Epithelial cell of esophagus (primary cell): ENCODE data around the gene BACE1-AS.

Experiments
- DNase-seq: peaks from one replicate; pipeline ENCODE4 v3.0.0; 2010; ENCODE audit warnings: low read depth
- H3K4me3 ChIP-seq: 2 replicates; pipeline ENCODE4 v1.5.1; 2011; ENCODE audit warnings: mild to moderate bottlenecking, low read length, control low read depth
- TF ChIP-seq, protein P1 (sequence below): IDR thresholded peaks from 2 replicates; pipeline ENCODE4 v1.5.1; 2011; ENCODE audit warnings: low read depth, mild to moderate bottlenecking, low read length, control low read depth, inconsistent platforms; ENCODE audit not compliant: insufficient read depth; ENCODE audit errors: missing control alignments

Gene BACE1-AS

DNA sequence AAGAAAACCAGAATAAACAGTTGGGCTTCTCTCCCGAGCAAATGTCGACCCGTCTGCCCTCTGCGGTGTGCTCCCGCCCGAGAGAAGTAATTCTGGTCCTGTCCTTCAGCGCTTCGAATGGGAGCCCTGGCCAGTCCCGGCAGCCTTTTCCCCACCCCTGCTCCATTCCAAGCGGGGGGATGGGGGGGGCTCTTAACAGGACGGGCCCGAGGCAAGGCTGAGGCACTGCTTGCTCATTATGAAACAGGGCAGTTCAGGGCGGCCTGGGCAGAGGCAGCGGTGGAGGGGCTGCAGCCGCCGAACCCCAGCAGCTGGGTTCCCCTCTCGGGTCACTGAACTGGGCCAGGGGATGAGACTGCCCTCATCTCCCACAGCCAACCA, 9.1 kb downstream of the BACE1-AS start:
- TF ChIP-seq, protein P1, sequence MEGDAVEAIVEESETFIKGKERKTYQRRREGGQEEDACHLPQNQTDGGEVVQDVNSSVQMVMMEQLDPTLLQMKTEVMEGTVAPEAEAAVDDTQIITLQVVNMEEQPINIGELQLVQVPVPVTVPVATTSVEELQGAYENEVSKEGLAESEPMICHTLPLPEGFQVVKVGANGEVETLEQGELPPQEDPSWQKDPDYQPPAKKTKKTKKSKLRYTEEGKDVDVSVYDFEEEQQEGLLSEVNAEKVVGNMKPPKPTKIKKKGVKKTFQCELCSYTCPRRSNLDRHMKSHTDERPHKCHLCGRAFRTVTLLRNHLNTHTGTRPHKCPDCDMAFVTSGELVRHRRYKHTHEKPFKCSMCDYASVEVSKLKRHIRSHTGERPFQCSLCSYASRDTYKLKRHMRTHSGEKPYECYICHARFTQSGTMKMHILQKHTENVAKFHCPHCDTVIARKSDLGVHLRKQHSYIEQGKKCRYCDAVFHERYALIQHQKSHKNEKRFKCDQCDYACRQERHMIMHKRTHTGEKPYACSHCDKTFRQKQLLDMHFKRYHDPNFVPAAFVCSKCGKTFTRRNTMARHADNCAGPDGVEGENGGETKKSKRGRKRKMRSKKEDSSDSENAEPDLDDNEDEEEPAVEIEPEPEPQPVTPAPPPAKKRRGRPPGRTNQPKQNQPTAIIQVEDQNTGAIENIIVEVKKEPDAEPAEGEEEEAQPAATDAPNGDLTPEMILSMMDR, result no peak
- no peak overlapping the region for H3K4me3 ChIP-seq
- no peak for DNase-seq

DNA sequence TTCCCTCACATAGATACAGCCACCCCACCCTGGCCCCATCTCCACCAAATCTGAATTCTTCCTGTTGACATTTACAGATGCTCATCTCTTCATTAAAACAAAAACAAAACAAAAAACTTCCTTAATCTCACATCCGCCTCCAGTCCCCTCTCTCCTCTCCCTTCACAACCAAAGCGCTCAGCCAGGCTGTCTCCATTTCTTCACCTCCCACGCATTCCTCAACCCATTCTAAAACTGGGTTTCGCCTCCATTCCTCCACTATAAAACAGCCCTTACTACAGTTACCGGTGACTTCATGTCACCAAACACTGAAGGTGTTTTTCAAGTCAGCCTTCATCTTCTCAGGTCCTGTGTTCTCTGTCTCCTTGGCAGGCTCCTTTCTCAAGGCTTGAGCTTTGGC, 9.6 kb downstream of the BACE1-AS start:
- no peak overlapping the region for H3K4me3 ChIP-seq
- DNase-seq, result no peak
- TF ChIP-seq, protein P1, result no peak

DNA sequence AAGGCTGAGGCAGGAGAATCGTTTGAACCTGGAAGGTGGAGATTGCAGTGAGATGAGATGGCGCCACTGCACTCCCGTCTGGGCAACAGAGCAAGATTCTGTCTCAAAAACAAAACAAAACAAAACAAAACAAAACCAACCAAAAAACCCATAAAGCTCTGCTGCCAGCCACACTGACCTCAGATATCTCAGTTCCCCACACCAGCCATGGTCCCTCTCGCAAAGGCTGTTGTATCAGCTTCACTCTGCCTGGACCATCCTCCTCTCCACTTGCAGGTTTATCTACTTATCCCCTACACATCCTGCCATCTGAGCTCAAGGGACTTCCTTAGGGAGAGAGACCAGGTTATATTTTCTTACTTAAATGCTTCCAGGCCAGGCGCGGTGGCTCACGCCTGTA, 11.1 kb downstream of the BACE1-AS start:
- no peak overlapping the region for H3K4me3 ChIP-seq
- TF ChIP-seq, protein P1, result no peak
- DNase-seq, result no peak

DNA sequence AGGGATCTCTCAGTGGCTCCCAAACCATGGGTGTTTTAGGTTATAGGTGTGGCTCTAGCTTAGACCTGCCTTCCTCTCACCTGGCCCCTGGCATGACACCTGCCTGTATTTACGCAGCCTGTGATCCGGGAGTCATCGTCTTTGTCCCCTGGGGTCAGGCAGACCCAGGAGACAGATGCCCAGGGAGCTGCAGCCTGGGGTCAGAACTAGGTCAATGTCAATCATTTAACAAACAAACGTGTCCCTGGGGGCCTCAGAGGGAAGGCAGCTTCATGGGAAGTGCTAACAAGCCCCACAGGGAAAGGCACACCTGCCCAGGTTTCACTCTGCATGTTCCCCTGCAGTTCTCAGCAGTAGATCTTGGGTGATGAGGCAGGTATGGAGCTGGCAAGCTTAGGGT, 12.0 kb downstream of the BACE1-AS start:
- TF ChIP-seq, protein P1, result no peak
- DNase-seq, result no peak
- no peak overlapping the region for H3K4me3 ChIP-seq

DNA sequence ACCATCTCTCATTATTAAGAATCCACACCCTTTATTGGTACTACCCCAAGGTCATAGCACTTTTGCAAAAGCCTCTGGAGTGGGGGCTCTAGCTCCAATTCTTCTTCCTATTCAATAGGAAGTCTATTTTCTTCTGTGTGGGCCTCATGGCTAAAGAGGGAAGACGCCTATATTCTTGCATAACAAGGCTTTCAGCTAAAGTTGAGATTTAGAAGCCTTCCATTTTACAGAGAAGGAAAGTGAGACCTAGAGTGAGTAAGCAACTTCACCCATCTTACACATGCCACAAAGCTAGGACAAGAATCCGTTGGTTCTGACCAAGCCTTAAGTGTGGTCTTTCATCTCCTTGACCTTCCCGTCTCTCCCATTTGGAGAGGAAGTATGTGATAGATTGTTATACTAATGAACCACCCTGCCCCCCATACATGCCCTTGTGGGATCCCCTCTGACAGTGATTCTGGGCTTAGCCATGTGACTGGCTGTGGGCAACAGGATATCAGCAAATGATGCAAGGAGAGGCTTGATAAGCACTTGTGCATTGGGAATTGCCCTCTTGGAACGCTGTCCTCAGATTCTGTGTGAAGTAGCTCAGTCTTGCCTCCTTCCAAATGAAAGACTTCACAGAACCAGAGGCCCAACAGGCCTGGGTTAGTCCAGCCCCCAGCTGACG, 12.6 kb downstream of the BACE1-AS start:
- no peak for DNase-seq
- no peak overlapping the region for H3K4me3 ChIP-seq
- TF ChIP-seq, protein P1, result no peak

DNA sequence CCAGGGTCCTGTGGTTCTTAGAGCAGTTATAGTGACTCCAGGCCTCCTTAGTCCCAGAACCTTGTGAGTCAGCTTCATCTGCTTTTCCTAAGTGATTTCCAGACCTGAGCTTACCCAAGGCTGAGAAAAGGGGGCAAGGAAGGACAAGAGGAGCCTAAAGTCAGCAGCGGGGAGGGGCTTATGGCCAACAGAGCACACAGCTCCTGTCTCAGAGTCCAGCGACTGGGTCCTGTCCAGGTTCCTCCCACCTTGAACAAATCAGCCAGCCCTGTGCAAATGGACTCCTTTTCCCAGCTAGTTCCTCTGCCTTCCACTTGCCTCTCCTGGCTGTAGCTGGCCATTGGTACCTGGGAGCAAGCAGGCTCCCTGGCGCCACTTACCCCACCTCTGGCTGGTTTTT, 14.0 kb downstream of the BACE1-AS start:
- no peak overlapping the region for H3K4me3 ChIP-seq
- TF ChIP-seq, protein P1, result no peak
- DNase-seq, result no peak

DNA sequence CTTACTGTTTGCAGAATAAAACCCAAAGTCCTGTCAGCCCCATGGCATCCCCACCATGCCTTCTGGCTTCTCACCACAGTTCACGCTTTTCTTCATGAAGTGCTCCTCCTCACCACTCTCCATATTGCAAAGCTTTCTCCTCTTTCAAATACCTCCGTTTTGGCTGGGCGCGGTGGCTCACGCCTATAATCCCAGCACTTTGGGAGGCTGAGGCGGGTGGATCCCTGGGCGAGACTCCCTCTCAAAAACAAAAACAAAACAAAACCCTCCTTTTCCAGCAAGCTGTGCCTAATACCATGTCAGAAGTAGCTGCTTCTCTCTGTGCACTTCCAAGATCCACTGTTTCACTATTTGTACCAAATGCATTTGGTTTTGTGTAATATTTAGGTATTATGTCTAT, 18.2 kb downstream of the BACE1-AS start:
- no peak overlapping the region for H3K4me3 ChIP-seq

More for the DNA sequence above, 18.2 kb downstream of the BACE1-AS start:
- TF ChIP-seq, protein P1, result no peak
- DNase-seq, result no peak
